IMR-90 (cell line): ENCODE results near the gene ADGRF1. TPM values are rescaled to one million over a fixed set of nuclear protein-coding genes. Genes with fewer than 3 reads are reported as not detected.

Experiments
- ATAC-seq: fragments of 200-7000 bp; cut with Tn5 transposase; 2 replicates; pipeline ENCODE4 v1.9.1; 2020; ENCODE audit warnings: low read depth, mild to moderate bottlenecking, moderate library complexity
- BruUV-seq: library from RNA; stranded (reverse); fragments of 400-500 nt; replicated peaks from 2 replicates; lab custom pipeline; 2021; lab: Mats Ljungman, UMichigan
- CTCF ChIA-PET: fragments of 300-600 bp; formaldehyde crosslinking; extraction: SDS; loops from one replicate; lab custom pipeline; 2021; ENCODE audit warnings: antibody characterized with exemption; lab: Yijun Ruan, JAX
- POLR2A ChIA-PET: fragments of 300-600 bp; sonication (Branson Sonifier 250); formaldehyde crosslinking; loops from one replicate; lab custom pipeline; 2022; ENCODE audit warnings: antibody characterized with exemption; ENCODE audit not compliant: unreplicated experiment; lab: Charles Lee
- DNase-seq: peaks from one replicate; pipeline ENCODE4 v3.0.0; 2013
- H2AFZ ChIP-seq: replicated peaks from 2 replicates; pipeline ENCODE3; 2013; ENCODE audit warnings: low read length, mild to moderate bottlenecking; ENCODE audit not compliant: poor library complexity
- H2AK5ac ChIP-seq: 2 replicates; pipeline ENCODE4 v1.6.1; 2013; ENCODE audit warnings: low read depth, low read length, inconsistent platforms
- H2AK9ac ChIP-seq: replicated peaks from 2 replicates; pipeline ENCODE3; 2013; ENCODE audit warnings: mild to moderate bottlenecking, low read depth, low read length, moderate library complexity; ENCODE audit not compliant: poor library complexity
- H2BK120ac ChIP-seq: 2 replicates; pipeline ENCODE4 v1.6.1; 2013; ENCODE audit warnings: low read depth, low read length, inconsistent platforms
- H2BK15ac ChIP-seq: 3 replicates; pipeline ENCODE4 v1.6.1; 2013; ENCODE audit warnings: low read depth, low read length, inconsistent platforms
- H2BK20ac ChIP-seq: 2 replicates; pipeline ENCODE4 v1.6.1; 2013; ENCODE audit warnings: low read depth, mild to moderate bottlenecking, inconsistent platforms, low read length, moderate library complexity
- H2BK5ac ChIP-seq: 2 replicates; pipeline ENCODE4 v1.6.1; 2013; ENCODE audit warnings: mild to moderate bottlenecking, low read depth, low read length, inconsistent platforms; ENCODE audit not compliant: poor library complexity, severe bottlenecking
- H3K14ac ChIP-seq: replicated peaks from 2 replicates; pipeline ENCODE4 v1.6.1; 2013; ENCODE audit warnings: low read depth, low read length, inconsistent platforms
- H3K18ac ChIP-seq: 2 replicates; pipeline ENCODE4 v1.6.1; 2013; ENCODE audit warnings: low read depth, low read length, control low read depth
- H3K23ac ChIP-seq: 2 replicates; pipeline ENCODE4 v1.6.1; 2013; ENCODE audit warnings: low read depth, low read length, inconsistent platforms
- H3K27ac ChIP-seq: 2 replicates; pipeline ENCODE4 v1.5.1; 2013; ENCODE audit warnings: mild to moderate bottlenecking, control low read depth, low read length; ENCODE audit not compliant: insufficient read depth
- H3K27me3 ChIP-seq: 2 replicates; pipeline ENCODE4 v1.6.1; 2013; ENCODE audit warnings: low read length; ENCODE audit not compliant: control insufficient read depth, insufficient read depth
- H3K36me3 ChIP-seq: 2 replicates; pipeline ENCODE4 v1.6.1; 2013; ENCODE audit warnings: low read length, mixed read lengths; ENCODE audit not compliant: control insufficient read depth, insufficient read depth
- H3K4ac ChIP-seq: 2 replicates; pipeline ENCODE4 v1.6.1; 2013; ENCODE audit warnings: low read depth, low read length, inconsistent platforms
- H3K4me1 ChIP-seq: 2 replicates; pipeline ENCODE4 v1.6.1; 2013; ENCODE audit warnings: low read length, mixed read lengths; ENCODE audit not compliant: control insufficient read depth, insufficient read depth
- H3K4me2 ChIP-seq: 2 replicates; pipeline ENCODE4 v1.6.1; 2013; ENCODE audit warnings: low read depth, mild to moderate bottlenecking, control low read depth, low read length, moderate library complexity
- H3K4me3 ChIP-seq: 2 replicates; pipeline ENCODE4 v1.5.1; 2013; ENCODE audit warnings: low read depth, mild to moderate bottlenecking, control low read depth, low read length, moderate library complexity; ENCODE audit not compliant: insufficient read depth
- H3K56ac ChIP-seq: 2 replicates; pipeline ENCODE4 v1.6.1; 2013; ENCODE audit warnings: low read length, inconsistent platforms; ENCODE audit not compliant: insufficient read depth; ENCODE audit errors: extremely low read depth
- H3K79me1 ChIP-seq, 2 experiments: 2 replicates each; pipeline ENCODE4 v1.6.1; 2013; ENCODE audit warnings: low read length in 2 of 2, inconsistent platforms in 1 of 2, low read depth in 1 of 2
- H3K9ac ChIP-seq: 2 replicates; pipeline ENCODE4 v1.6.1; 2013; ENCODE audit warnings: low read depth, low read length, control low read depth
- H3K9me1 ChIP-seq: 2 replicates; pipeline ENCODE4 v1.6.1; 2013; ENCODE audit warnings: low read length, inconsistent platforms; ENCODE audit not compliant: insufficient read depth
- H3K9me3 ChIP-seq: 2 replicates; pipeline ENCODE4 v1.6.1; 2013; ENCODE audit warnings: low read length; ENCODE audit not compliant: control insufficient read depth, insufficient read depth
- H4K20me1 ChIP-seq: 2 replicates; pipeline ENCODE4 v1.6.1; 2013; ENCODE audit warnings: low read length, inconsistent platforms; ENCODE audit not compliant: insufficient read depth
- H4K5ac ChIP-seq: 2 replicates; pipeline ENCODE4 v1.6.1; 2013; ENCODE audit warnings: mild to moderate bottlenecking, low read depth, low read length, control low read depth
- H4K8ac ChIP-seq, 2 experiments: 2 replicates each; pipeline ENCODE4 v1.6.1; 2013; ENCODE audit warnings: low read depth in 2 of 2, low read length in 2 of 2, control low read depth in 1 of 2, inconsistent platforms in 1 of 2
- H4K91ac ChIP-seq: 2 replicates; pipeline ENCODE4 v1.6.1; 2013; ENCODE audit warnings: low read depth, low read length, inconsistent platforms; ENCODE audit not compliant: insufficient read depth
- CEBPB ChIP-seq: IDR thresholded peaks from 2 replicates; pipeline ENCODE4 v1.6.1; 2012; ENCODE audit warnings: low read depth, low read length, improper control_type of control experiment
- CTCF ChIP-seq: conservative IDR thresholded peaks from 2 replicates; pipeline ENCODE4 v1.5.1; 2012; ENCODE audit warnings: mild to moderate bottlenecking, low read depth, low read length, improper control_type of control experiment
- ELK1 ChIP-seq: fragments of 150-350 bp; IDR thresholded peaks from 2 replicates; pipeline ENCODE4 v1.6.1; 2016; ENCODE audit warnings: low read depth, mild to moderate bottlenecking, low read length, moderate library complexity, borderline replicate concordance
- FOS ChIP-seq: fragments of 150-350 bp; IDR thresholded peaks from 2 replicates; pipeline ENCODE4 v1.6.1; 2016; ENCODE audit warnings: low read depth, low read length
- MAZ ChIP-seq: IDR thresholded peaks from 2 replicates; pipeline ENCODE4 v1.6.1; 2012; ENCODE audit warnings: low read depth, mild to moderate bottlenecking, low read length, improper control_type of control experiment, moderate library complexity, borderline replicate concordance
- dilution Hi-C: fragments of 300-500 bp; cut with HindIII; formaldehyde crosslinking; loops from one replicate; pipeline ENCODE4 v1.14.3; 2018; ENCODE audit warnings: low sequenced_read_pairs; ENCODE audit not compliant: unreplicated experiment
- in situ Hi-C: fragments of 300-500 bp; cut with MboI; formaldehyde crosslinking; loops from 3 replicates; pipeline ENCODE4 v1.14.3; 2019; ENCODE audit warnings: low sequenced_read_pairs, inconsistent platforms, mixed read lengths
- intact Hi-C: fragments of 100-400 bp; cut with micrococcal nuclease; formaldehyde crosslinking; loops from 2 replicates; pipeline ENCODE4 v1.10.0; 2022
- polyA plus RNA-seq, 3 experiments: library from polyadenylated mRNA; depleted of rRNA; stranded (reverse); fragments of >200 nt; gene quantifications; 2 replicates each; pipeline ENCODE4 v1.2.3, GENCODE V29; 2012; ENCODE audit warnings: low replicate concordance in 1 of 3
- total RNA-seq: library from RNA; depleted of rRNA; stranded (reverse); fragments of >200 nt; gene quantifications from 2 replicates; pipeline ENCODE4 v1.2.3, GENCODE V29; 2012

ADGRF1 gene
- total and polyA plus RNA-seq, 2 of the 4 experiments (the other 2 are of a cell fraction), result not detected

- H2AK9ac ChIP-seq, result no peak overlapping the region
- H4K20me1 ChIP-seq, result no peaks in the 10 kb centered on the region
- H2AFZ ChIP-seq, result no peak overlapping the region
- H2BK20ac ChIP-seq, result no peak overlapping the region
- BruUV-seq, result no TSS peak
- no peak overlapping the region for H3K4me3 ChIP-seq
- ATAC-seq (no peak), DNase-seq (no peak)
- no peaks in the 10 kb centered on the region for H3K9me1 ChIP-seq
- in situ Hi-C loops, result no loop called here
- H3K18ac ChIP-seq, result no peak overlapping the region
- no peak overlapping the region for H3K14ac ChIP-seq
- H3K4me1 ChIP-seq, result no peaks in the 10 kb centered on the region
- H2AK5ac ChIP-seq, result no peak overlapping the region
- ChIA-PET CTCF (no interaction called here), POLR2A (no interaction called here)
- H2BK120ac ChIP-seq, result no peak overlapping the region
- TF ChIP-seq FOS (no peak), CEBPB (no peak), MAZ (no peak), CTCF (no peak), ELK1 (no peak)
- no peak overlapping the region for H3K9ac ChIP-seq
- H3K23ac ChIP-seq, result no peak overlapping the region
- no peaks in the 10 kb centered on the region for H3K27me3 ChIP-seq
- intact Hi-C loops, result no loop called here
- H4K8ac ChIP-seq, result no peak overlapping the region
- H2BK15ac ChIP-seq, result no peak overlapping the region
- H2BK5ac ChIP-seq, result no peak overlapping the region
- no peak overlapping the region for H4K5ac ChIP-seq
- no peak overlapping the region for H3K27ac ChIP-seq
- H3K4me2 ChIP-seq, result no peak overlapping the region
- H3K79me1 ChIP-seq, result no peaks in the 10 kb centered on the region
- H3K9me3 ChIP-seq, result no peaks in the 10 kb centered on the region
- dilution Hi-C loops, result no loop called here
- H3K36me3 ChIP-seq, result no peaks in the 10 kb centered on the region
- H3K56ac ChIP-seq, result no peak overlapping the region
- no peak overlapping the region for H4K91ac ChIP-seq
- no peak overlapping the region for H3K4ac ChIP-seq
These were observed 79.1 kb downstream of the ADGRF1 start for GRCh38 chr6:46963039-46963438.
